H1 (cell line): ENCODE results near the gene HES4. TPM values are rescaled to one million over a fixed set of nuclear protein-coding genes. Genes with fewer than 3 reads are reported as not detected.
A peak's percentile ranks its signal among the peaks of the same experiment; 100 is the strongest.

ENCODE experiments used
- CTCF ChIA-PET: fragments of 300-600 bp; sonication (Branson Sonifier 250); formaldehyde crosslinking; loops from one replicate; lab custom pipeline; 2021; ENCODE audit not compliant: partially characterized antibody; lab: Charles Lee
- POLR2A ChIA-PET: fragments of 300-600 bp; sonication (Branson Sonifier 250); formaldehyde crosslinking; loops from one replicate; lab custom pipeline; 2021; ENCODE audit warnings: inconsistent platforms; ENCODE audit not compliant: partially characterized antibody; lab: Charles Lee
- DNase-seq, 2 experiments: peaks; one replicate each; pipeline versions ENCODE4 v3.0.0 to v3.0.0-alpha.2; 2010 to 2022; ENCODE audit warnings: low spot score in 2 of 2, low read depth in 1 of 2, mixed read lengths in 1 of 2
- FAIRE-seq: peaks from 2 replicates; lab custom pipeline; 2011; peaks lifted over from hg19 to GRCh38; lab: Jason Lieb, UNC
- H2AFZ ChIP-seq: 2 replicates; pipeline ENCODE4 v1.8.1; 2012; ENCODE audit warnings: low read length, inconsistent platforms
- H2AK5ac ChIP-seq: 2 replicates; pipeline ENCODE4 v1.6.1; 2013; ENCODE audit warnings: low read depth, low read length
- H2BK120ac ChIP-seq: replicated peaks from 2 replicates; pipeline ENCODE3; 2013; ENCODE audit warnings: low read depth, low read length, inconsistent platforms
- H2BK12ac ChIP-seq: 2 replicates; pipeline ENCODE4 v1.6.1; 2013; ENCODE audit warnings: low read depth, low read length
- H2BK15ac ChIP-seq: 2 replicates; pipeline ENCODE4 v1.6.1; 2013; ENCODE audit warnings: low read length
- H2BK20ac ChIP-seq: 2 replicates; pipeline ENCODE4 v1.6.1; 2013; ENCODE audit warnings: low read length
- H2BK5ac ChIP-seq: 2 replicates; pipeline ENCODE4 v1.6.1; 2013; ENCODE audit warnings: low read depth, low read length
- H3K14ac ChIP-seq: 2 replicates; pipeline ENCODE4 v1.6.1; 2013; ENCODE audit warnings: inconsistent platforms; ENCODE audit not compliant: insufficient read length
- H3K18ac ChIP-seq: 2 replicates; pipeline ENCODE4 v1.6.1; 2013; ENCODE audit warnings: low read length; ENCODE audit errors: extremely low read depth
- H3K23ac ChIP-seq: 2 replicates; pipeline ENCODE4 v1.6.1; 2013; ENCODE audit warnings: inconsistent platforms; ENCODE audit not compliant: insufficient read length
- H3K23me2 ChIP-seq: 2 replicates; pipeline ENCODE4 v1.6.1; 2013; ENCODE audit warnings: low read depth, low read length
- H3K27ac ChIP-seq: 2 replicates; pipeline ENCODE4 v1.6.1; 2011; ENCODE audit warnings: low read depth, low read length, inconsistent platforms
- H3K27me3 ChIP-seq, 4 experiments: replicated peaks in 1 of 4; 1 replicate in 1 of 4; 2 replicates in 3 of 4; pipeline versions ENCODE4 v1.6.1 to v1.8.1; 2011 to 2013; ENCODE audit warnings: low read length in 3 of 4, mild to moderate bottlenecking in 3 of 4, inconsistent platforms in 2 of 4, mixed read lengths in 2 of 4, moderate library complexity in 1 of 4; ENCODE audit not compliant: control insufficient read depth in 3 of 4, insufficient read depth in 3 of 4; ENCODE audit errors: extremely low read depth in 1 of 4
- H3K36me3 ChIP-seq, 4 experiments: 2 replicates each; pipeline versions ENCODE4 v1.6.1 to v1.8.1; 2011 to 2013; ENCODE audit warnings: mild to moderate bottlenecking in 4 of 4, low read length in 3 of 4, moderate library complexity in 2 of 4, control low read depth in 1 of 4, inconsistent platforms in 1 of 4; ENCODE audit not compliant: insufficient read depth in 4 of 4, control insufficient read depth in 2 of 4
- H3K4ac ChIP-seq: replicated peaks from 2 replicates; pipeline ENCODE3; 2013; ENCODE audit warnings: low read length, low read depth, mixed read lengths, inconsistent platforms; ENCODE audit not compliant: insufficient read length
- H3K4me1 ChIP-seq, 4 experiments: replicated peaks in 1 of 4; 1 replicate in 1 of 4; 2 replicates in 3 of 4; pipeline versions ENCODE4 v1.6.1 to v1.8.1; 2011 to 2013; ENCODE audit warnings: low read length in 3 of 4, inconsistent platforms in 2 of 4, mixed read lengths in 1 of 4; ENCODE audit not compliant: insufficient read depth in 4 of 4, control insufficient read depth in 3 of 4
- H3K4me2 ChIP-seq, 2 experiments: 2 replicates each; pipeline versions ENCODE4 v1.6.1 to v1.8.1; 2011 to 2013; ENCODE audit warnings: low read depth in 2 of 2, low read length in 2 of 2, control low read depth in 1 of 2, inconsistent platforms in 1 of 2, mild to moderate bottlenecking in 1 of 2; ENCODE audit not compliant: insufficient read depth in 1 of 2
- H3K4me3 ChIP-seq, 4 experiments: fragments of 200-600, 300-600 bp in 1 of 4; sonication (generic), shearing (Covaris generic), sonication (Bioruptor Twin) in 1 of 4; 2 replicates each; pipeline versions ENCODE4 v1.5.1 to v1.8.1; 2011 to 2016; ENCODE audit warnings: low read length in 4 of 4, low read depth in 3 of 4, control low read depth in 2 of 4, inconsistent platforms in 2 of 4, mild to moderate bottlenecking in 2 of 4, mixed read lengths in 1 of 4, moderate library complexity in 1 of 4; ENCODE audit not compliant: insufficient read depth in 2 of 4; ENCODE audit errors: extremely low read depth in 1 of 4
- H3K56ac ChIP-seq: replicated peaks from 2 replicates; pipeline ENCODE3; 2013; ENCODE audit warnings: low read depth, mild to moderate bottlenecking, mixed read lengths, low read length, inconsistent platforms; ENCODE audit not compliant: insufficient read length
- H3K79me1 ChIP-seq: 2 replicates; pipeline ENCODE4 v1.6.1; 2013; ENCODE audit warnings: low read depth, low read length, control low read depth
- H3K79me2 ChIP-seq, 2 experiments: 2 replicates each; pipeline versions ENCODE4 v1.6.1 to v1.8.1; 2012 to 2013; ENCODE audit warnings: low read length in 2 of 2, mild to moderate bottlenecking in 2 of 2, inconsistent platforms in 1 of 2; ENCODE audit not compliant: insufficient read depth in 2 of 2, control insufficient read depth in 1 of 2
- H3K9ac ChIP-seq, 4 experiments: replicated peaks in 1 of 4; 1 replicate in 1 of 4; 2 replicates in 3 of 4; pipeline versions ENCODE4 v1.6.1 to v1.8.1; 2011 to 2013; ENCODE audit warnings: low read depth in 3 of 4, low read length in 3 of 4, control low read depth in 2 of 4, mild to moderate bottlenecking in 2 of 4, moderate library complexity in 2 of 4, inconsistent platforms in 1 of 4; ENCODE audit errors: extremely low read depth in 1 of 4
- H3K9me3 ChIP-seq, 2 experiments: 2 replicates each; pipeline versions ENCODE4 v1.6.1 to v1.8.1; 2012 to 2013; ENCODE audit warnings: mild to moderate bottlenecking in 2 of 2, moderate library complexity in 2 of 2, control low read depth in 1 of 2, inconsistent platforms in 1 of 2, low read depth in 1 of 2, low read length in 1 of 2, mixed read lengths in 1 of 2; ENCODE audit not compliant: insufficient read depth in 2 of 2
- H4K20me1 ChIP-seq, 2 experiments: replicated peaks in 1 of 2; 2 replicates each; pipeline versions ENCODE3 to v1.8.1; 2011 to 2013; ENCODE audit warnings: inconsistent platforms in 2 of 2, low read length in 2 of 2, mild to moderate bottlenecking in 1 of 2; ENCODE audit not compliant: insufficient read depth in 2 of 2, control insufficient read depth in 1 of 2
- H4K5ac ChIP-seq: 2 replicates; pipeline ENCODE4 v1.6.1; 2013; ENCODE audit warnings: low read length, low read depth, mixed read lengths, inconsistent platforms; ENCODE audit not compliant: insufficient read length
- H4K8ac ChIP-seq: 2 replicates; pipeline ENCODE4 v1.8.0; 2013; ENCODE audit warnings: mild to moderate bottlenecking, moderate library complexity, low read length, inconsistent platforms; ENCODE audit not compliant: insufficient read depth; ENCODE audit errors: extremely low read depth
- H4K91ac ChIP-seq: replicated peaks from 2 replicates; pipeline ENCODE3; 2013; ENCODE audit warnings: low read length, mixed read lengths, inconsistent platforms; ENCODE audit not compliant: insufficient read length
- ASH2L ChIP-seq: fragments of 200-600, 300-600 bp; sonication (generic); IDR thresholded peaks from one replicate; pipeline ENCODE4 v1.7.1; 2017; ENCODE audit warnings: low read length
- EZH2 ChIP-seq: fragments of 200-600 bp; sonication (generic); IDR thresholded peaks from 2 replicates; pipeline ENCODE4 v1.7.1; 2012; ENCODE audit warnings: low read depth, mild to moderate bottlenecking, moderate library complexity, low read length, inconsistent platforms; ENCODE audit not compliant: severe bottlenecking
- RAD21 ChIP-seq, 2 experiments: IDR thresholded peaks in 1 of 2; conservative IDR thresholded peaks in 1 of 2; 2 replicates each; pipeline ENCODE4 v1.6.1; 2011; ENCODE audit warnings: low read depth in 2 of 2, low read length in 2 of 2, improper control_type of control experiment in 1 of 2, inconsistent platforms in 1 of 2, mild to moderate bottlenecking in 1 of 2, moderate library complexity in 1 of 2
- WGBS, 2 experiments: shearing (Covaris generic) in 1 of 2; methylation state at CpG; one replicate each; pipeline versions ENCODE4 v1.1.6 to v1.1.7; 2013 to 2015; ENCODE audit warnings: low lambda C conversion rate in 2 of 2, mixed read lengths in 2 of 2, inconsistent platforms in 1 of 2, low coverage in 1 of 2, missing lambda C conversion rate in 1 of 2; ENCODE audit not compliant: insufficient replicate concordance in 2 of 2, insufficient coverage in 1 of 2, insufficient read length in 1 of 2; ENCODE audit errors: extremely low coverage in 1 of 2, missing lambda C conversion rate in 1 of 2; 5-methylcytosine and 5-hydroxymethylcytosine counted together
- polyA plus RNA-seq, 7 experiments: library from polyadenylated mRNA; depleted of rRNA in 3 of 7; stranded (reverse) in 5 of 7; unstranded in 2 of 7; fragments of >200 nt in 5 of 7; fragments of 200-250 nt in 2 of 7; gene quantifications; 1 replicate in 5 of 7; 2 replicates in 1 of 7; 4 replicates in 1 of 7; pipeline versions ENCODE4 v1.2.1 to v1.2.3, GENCODE V29; 2011 to 2013; ENCODE audit warnings: missing spikeins in 2 of 7, mixed read lengths in 2 of 7
- total RNA-seq: library from RNA; stranded (reverse); fragmentation: NEBNext Ultra II Directional; extraction: Animal tissue kit (Norgen Biotek cat#: 25700); gene quantifications from 2 replicates; pipeline ENCODE4 v1.2.1, GENCODE V29; 2021
- TF ChIP-seq, protein P1 (sequence below), 3 experiments: IDR thresholded peaks; 1 replicate in 2 of 3; 2 replicates in 1 of 3; pipeline versions ENCODE4 v1.5.1 to v1.6.1; 2011; ENCODE audit warnings: low read length in 3 of 3, mild to moderate bottlenecking in 3 of 3, inconsistent platforms in 2 of 3, low read depth in 1 of 3, moderate library complexity in 1 of 3; ENCODE audit not compliant: insufficient read depth in 1 of 3; ENCODE audit errors: control extremely low read depth in 1 of 3

Gene HES4
- total and polyA plus RNA-seq, 2 of the 8 experiments (the other 6 are each of a cell fraction or from before 2014, with no cell fraction given): 2.8 to 3.5 TPM

DNA sequence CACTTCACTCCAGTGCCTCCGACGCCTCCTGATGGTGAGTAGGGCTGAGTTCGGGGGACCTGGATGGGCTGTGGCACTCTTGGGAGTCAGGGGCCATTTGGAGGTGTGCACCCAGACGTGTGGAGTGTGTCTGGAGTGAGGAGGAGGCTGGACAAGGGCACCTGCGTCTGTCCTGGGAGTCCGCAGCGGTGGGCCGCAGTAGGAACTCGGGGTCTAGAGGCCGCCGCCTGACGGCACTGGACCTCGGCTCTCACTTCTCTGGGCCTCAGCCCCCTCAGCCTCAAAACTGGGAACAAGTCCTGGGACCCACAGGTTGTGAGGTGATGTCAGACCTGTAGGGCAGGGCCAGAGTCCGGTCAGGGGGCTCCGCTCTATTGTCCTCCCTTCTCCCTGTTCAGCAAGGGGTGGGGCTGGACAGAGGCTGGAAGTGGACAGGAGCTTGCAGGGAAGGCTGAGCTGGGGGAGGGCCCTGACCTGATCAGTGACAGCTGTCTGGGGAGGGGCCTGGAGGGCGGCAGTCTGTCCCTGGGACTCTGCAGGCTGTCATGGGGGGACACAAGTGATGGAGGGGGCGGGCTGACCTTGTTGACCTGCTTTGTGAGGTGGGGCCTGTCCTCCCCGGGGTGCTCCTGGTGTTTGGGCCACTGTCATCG is 35.5 kb upstream of the HES4 start:
- TF ChIP-seq, protein P1, sequence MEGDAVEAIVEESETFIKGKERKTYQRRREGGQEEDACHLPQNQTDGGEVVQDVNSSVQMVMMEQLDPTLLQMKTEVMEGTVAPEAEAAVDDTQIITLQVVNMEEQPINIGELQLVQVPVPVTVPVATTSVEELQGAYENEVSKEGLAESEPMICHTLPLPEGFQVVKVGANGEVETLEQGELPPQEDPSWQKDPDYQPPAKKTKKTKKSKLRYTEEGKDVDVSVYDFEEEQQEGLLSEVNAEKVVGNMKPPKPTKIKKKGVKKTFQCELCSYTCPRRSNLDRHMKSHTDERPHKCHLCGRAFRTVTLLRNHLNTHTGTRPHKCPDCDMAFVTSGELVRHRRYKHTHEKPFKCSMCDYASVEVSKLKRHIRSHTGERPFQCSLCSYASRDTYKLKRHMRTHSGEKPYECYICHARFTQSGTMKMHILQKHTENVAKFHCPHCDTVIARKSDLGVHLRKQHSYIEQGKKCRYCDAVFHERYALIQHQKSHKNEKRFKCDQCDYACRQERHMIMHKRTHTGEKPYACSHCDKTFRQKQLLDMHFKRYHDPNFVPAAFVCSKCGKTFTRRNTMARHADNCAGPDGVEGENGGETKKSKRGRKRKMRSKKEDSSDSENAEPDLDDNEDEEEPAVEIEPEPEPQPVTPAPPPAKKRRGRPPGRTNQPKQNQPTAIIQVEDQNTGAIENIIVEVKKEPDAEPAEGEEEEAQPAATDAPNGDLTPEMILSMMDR (IDR thresholded peaks at IDR 0.05; ENCODE audit: control extremely low read depth in 1 of 3, insufficient read depth in 1 of 3, low read depth in 1 of 3, low read length in 3 of 3): peak in 2 of 3 experiments; percentile 23 to 33; a peak in 2 of 4 replicates
- TF ChIP-seq ASH2L (no peak), EZH2 (peak; percentile 4), RAD21 (IDR thresholded peaks at IDR 0.05 in 1 of 2, conservative IDR thresholded peaks at IDR 0.05 in 1 of 2; ENCODE audit: low read depth in 2 of 2, low read length in 2 of 2) (peak in 1 of 2 experiments; percentile 42; a peak in 3 of 4 replicates)
- H3K27ac ChIP-seq: no peak overlapping the region
- no peak overlapping the region for H2BK12ac ChIP-seq
- H3K79me2 ChIP-seq: no peaks in the 10 kb centered on the region
- peaks cover 7% of the 10 kb centered on the region for H3K79me1 ChIP-seq
- no peaks in the 10 kb centered on the region for H3K9me3 ChIP-seq
- H3K9ac ChIP-seq: no peak overlapping the region
- ChIA-PET CTCF (interaction anchor here (1.0 to 4.5 kb wide), 4 partner anchors 19 to 55 kb away, joined by 4 to 60 read pairs (median 28); partner anchors contain the start of genes ISG15 and PERM1), POLR2A (interaction anchor here (0.7 to 10.9 kb wide), 7 partner anchors 8 to 56 kb away, joined by 3 to 245 read pairs (median 4); partner anchors contain the start of genes AGRN and ISG15)
- no peak overlapping the region for H2BK5ac ChIP-seq
- H3K4me2 ChIP-seq: no peak overlapping the region
- WGBS, 2 experiments: 84% methylated on average over 17 of the region's 19 CpGs; no CpG with 5 or more reads in 1 of the 2 experiments
- peaks cover 14% of the 10 kb centered on the region for H3K23me2 ChIP-seq
- H3K27me3 ChIP-seq: peaks cover 0 to 40% (median 30%) of the 10 kb centered on the region in 4 experiments; a peak in 5 of 7 replicates
- H4K91ac ChIP-seq: no peak overlapping the region
- H2BK120ac ChIP-seq: no peak overlapping the region
- no peak overlapping the region for H3K23ac ChIP-seq
- H3K4me1 ChIP-seq: peaks cover 0 to 29% (median 12%) of the 10 kb centered on the region in 4 experiments; a peak in 6 of 7 replicates
- H3K56ac ChIP-seq: no peak overlapping the region
- no peak overlapping the region; the same call in 1 of the 2 replicates for H4K8ac ChIP-seq
- no peak overlapping the region for H2BK20ac ChIP-seq
- H3K4me3 ChIP-seq: no peak overlapping the region
- peaks cover 44 to 64% of the 10 kb centered on the region in 2 experiments for H4K20me1 ChIP-seq
- DNase-seq (no peak), FAIRE-seq (no peak)
- H3K36me3 ChIP-seq: peaks cover 0 to 7% (median 0%) of the 10 kb centered on the region in 4 experiments; a peak in 2 of 8 replicates
- no peak overlapping the region for H3K4ac ChIP-seq
- no peak overlapping the region for H2AFZ ChIP-seq
- H2BK15ac ChIP-seq: no peak overlapping the region
- no peak overlapping the region for H4K5ac ChIP-seq
- H3K18ac ChIP-seq: no peak overlapping the region
- H3K14ac ChIP-seq: no peak overlapping the region
- H2AK5ac ChIP-seq: no peak overlapping the region
